ENCODE data around the gene ANK2. TPM values are rescaled to one million over a fixed set of nuclear protein-coding genes. Genes with fewer than 3 reads are reported as not detected.

ANK2 gene
- total RNA-seq, 1 experiment from 2014 or later, result 5.6 TPM

GRCh38 chr4:113003841-113004240 lies 45.6 kb upstream of the ANK2 start (continued):
- TF ChIP-seq ZBTB33 (IDR thresholded peaks at IDR 0.05; ENCODE audit: extremely low read depth, insufficient replicate concordance, low read length) (no peak), SRF (IDR thresholded peaks at IDR 0.05; ENCODE audit: low read depth) (no peak), ATF3 (IDR thresholded peaks at IDR 0.05) (no peak), ZFX (IDR thresholded peaks at IDR 0.05) (no peak), REST (IDR thresholded peaks at IDR 0.05; ENCODE audit: low read depth) (no peak), ELF1 (IDR thresholded peaks at IDR 0.05; ENCODE audit: borderline replicate concordance, low read depth) (no peak), EZH2 (IDR thresholded peaks at IDR 0.05) (no peak)

- Histone ChIP-seq H3K79me2 (ENCODE audit: insufficient read depth, low read length) (no peaks in the 10 kb centered on the region), H3K4me1 (ENCODE audit: control insufficient read depth in 1 of 2, insufficient read depth in 2 of 2, low read length in 2 of 2) (no peaks in the 10 kb centered on the region), H3K9ac (ENCODE audit: low read length) (no peak overlapping the region), H3K9me2 (ENCODE audit: insufficient read depth) (no peaks in the 10 kb centered on the region), H3K4me2 (ENCODE audit: low read length) (no peak overlapping the region), H3K27ac (ENCODE audit: low read depth, low read length) (no peak overlapping the region), H3K9me3 (ENCODE audit: control insufficient read depth in 1 of 2, insufficient read depth in 1 of 2, low read depth in 1 of 2, low read length in 2 of 2) (no peaks in the 10 kb centered on the region), H3K27me3 (ENCODE audit: insufficient read depth, low read length) (no peaks in the 10 kb centered on the region), H4K20me1 (ENCODE audit: insufficient read depth) (no peaks in the 10 kb centered on the region), H2AFZ (ENCODE audit: low read depth, low read length, poor library complexity, severe bottlenecking) (no peak overlapping the region), H3K36me3 (ENCODE audit: control insufficient read depth in 1 of 2, insufficient read depth in 2 of 2, low read length in 2 of 2) (no peaks in the 10 kb centered on the region), H3K4me3 (replicated peaks in 1 of 2; ENCODE audit: low read depth in 1 of 2, low read length in 2 of 2) (no peak overlapping the region)
- no peak for TF ChIP-seq ZNF274 (IDR thresholded peaks at IDR 0.05; ENCODE audit: low read depth, low read length)
- TF ChIP-seq POLR2A (IDR thresholded peaks at IDR 0.05; ENCODE audit: borderline replicate concordance, extremely low read depth, insufficient read depth, insufficient read length), result no peak
- no peak for TF ChIP-seq MAX (IDR thresholded peaks at IDR 0.05)
- no peak for TF ChIP-seq JUND (IDR thresholded peaks at IDR 0.05)
- no peak for TF ChIP-seq CTCF (IDR thresholded peaks at IDR 0.05 in 2 of 3, conservative IDR thresholded peaks at IDR 0.05 in 1 of 3; ENCODE audit: borderline replicate concordance in 1 of 3, insufficient read depth in 1 of 3, low read depth in 2 of 3, low read length in 2 of 3)
- TF ChIP-seq SP1 (IDR thresholded peaks at IDR 0.05; ENCODE audit: low read depth), result no peak
- ChIA-PET CTCF (no interaction called here), RAD21 (ENCODE audit: low non-redundant PET in 1 of 2, low total read pairs in 2 of 2, uncharacterized antibody in 2 of 2, unreplicated experiment in 2 of 2) (no interaction called here), POLR2A (no interaction called here)
- intact Hi-C loops (cut with micrococcal nuclease), result no loop called here
- ATAC-seq, result no peak
- no peak for DNase-seq (ENCODE audit: low read depth, low spot score)
- no TSS peak for BruUV-seq (replicated peaks)
These were observed 44.8 kb upstream of the ANK2 start for GRCh38 chr4:113004655-113005054.
